HG03060 (cell line): Measurements from ENCODE around the gene PPP1R9B.

Experiments used
- ATAC-seq: cut with Tn5 transposase; IDR thresholded peaks from one replicate; pipeline ENCODE4 v1.9.1; 2021; ENCODE audit warnings: low read depth, moderate number of reproducible peaks; ENCODE audit not compliant: unreplicated experiment

The PPP1R9B gene

GRCh38 chr17:50129728-50130558 lies 20.5 kb downstream of the PPP1R9B start, which contains the start of gene SAMD14:
TSS of gene SAMD14 (minus strand) at chr17:50130160. CDS start at chr17:50124959, 5,201 bp downstream.
- no peak for ATAC-seq

GRCh38 chr17:50129353-50129727 lies 21.1 kb downstream of the PPP1R9B start:
- no peak for ATAC-seq

GRCh38 chr17:50128441-50129352 lies 21.8 kb downstream of the PPP1R9B start:
- no peak for ATAC-seq

- no peak for ATAC-seq
These were observed 22.6 kb downstream of the PPP1R9B start for GRCh38 chr17:50127697-50128361.

GRCh38 chr17:50125420-50125997 lies 25.0 kb downstream of the PPP1R9B start:
- ATAC-seq, result no peak

- no peak for ATAC-seq
These were observed 26.7 kb downstream of the PPP1R9B start for GRCh38 chr17:50123649-50124349.

- no peak for ATAC-seq
These were observed 27.5 kb downstream of the PPP1R9B start for GRCh38 chr17:50122945-50123344.

GRCh38 chr17:50120475-50121253 lies 29.8 kb downstream of the PPP1R9B start:
- ATAC-seq, result no peak

- no peak for ATAC-seq
These were observed 31.7 kb downstream of the PPP1R9B start for GRCh38 chr17:50118828-50119218.

- no peak for ATAC-seq
These were observed 32.2 kb downstream of the PPP1R9B start for GRCh38 chr17:50118076-50118827.

- ATAC-seq, result no peak
These were observed 33.0 kb downstream of the PPP1R9B start for GRCh38 chr17:50117202-50118051.

- ATAC-seq, result no peak
These were observed 34.7 kb downstream of the PPP1R9B start for GRCh38 chr17:50115756-50116155.

GRCh38 chr17:50114849-50115357 lies 35.6 kb downstream of the PPP1R9B start:
- no peak for ATAC-seq

- ATAC-seq, result no peak
These were observed 36.1 kb downstream of the PPP1R9B start for GRCh38 chr17:50114401-50114800.

GRCh38 chr17:50113624-50114320 lies 36.7 kb downstream of the PPP1R9B start:
- no peak for ATAC-seq

GRCh38 chr17:50112694-50113093 lies 37.8 kb downstream of the PPP1R9B start:
- no peak for ATAC-seq
